RWPE1 (cell line): ENCODE results near the gene SEC23A.

ENCODE experiments used
- CTCF ChIA-PET: fragments of 350-600 bp; sonication (Branson Sonifier 250); formaldehyde crosslinking; extraction: SDS; loops from one replicate; lab custom pipeline; 2021; lab: Yijun Ruan, JAX
- POLR2A ChIA-PET: fragments of 400-600 bp; formaldehyde crosslinking; extraction: SDS; loops from one replicate; lab custom pipeline; 2020; ENCODE audit warnings: antibody characterized with exemption; ENCODE audit not compliant: low non-redundant PET; lab: Yijun Ruan, JAX
- DNase-seq: peaks from one replicate; pipeline ENCODE4 v3.0.0; 2012; ENCODE audit warnings: low spot score
- H3K27ac ChIP-seq: fragments of 450-650 bp; 2 replicates; pipeline ENCODE4 v1.5.1; 2017
- CTCF ChIP-seq: fragments of 450-650 bp; conservative IDR thresholded peaks from 2 replicates; pipeline ENCODE4 v1.5.1; 2017; ENCODE audit warnings: low read depth, mild to moderate bottlenecking

The SEC23A gene

GRCh38 chr14:38989922-38990546 lies 113.0 kb downstream of the SEC23A start:
- no peak for DNase-seq
- ChIA-PET POLR2A (no interaction called here), CTCF (interaction anchor here (0.6 kb wide), 2 partner anchors 9 to 15 kb away, joined by 3 read pairs; no protein-coding TSS in a partner anchor)
- no peak overlapping the region for H3K27ac ChIP-seq
- no peak for TF ChIP-seq CTCF

- POLR2A ChIA-PET = no interaction called here
- CTCF ChIA-PET = no interaction called here
- TF ChIP-seq CTCF = no peak
- DNase-seq = no peak
- H3K27ac ChIP-seq = no peak overlapping the region
Measured at GRCh38 chr14:38987781-38988180, 115.3 kb downstream of the SEC23A start.

- no peak for DNase-seq
- CTCF ChIA-PET = no interaction called here
- POLR2A ChIA-PET = no interaction called here
- H3K27ac ChIP-seq = no peak overlapping the region
- TF ChIP-seq CTCF = no peak
Measured at GRCh38 chr14:38982837-38983236, 120.2 kb downstream of the SEC23A start.

GRCh38 chr14:38982278-38982677 lies 120.8 kb downstream of the SEC23A start:
- TF ChIP-seq CTCF = no peak
- ChIA-PET CTCF (interaction anchor here (0.6 kb wide), 1 partner anchor 1391 kb away, joined by 4 read pairs; no protein-coding TSS in a partner anchor), POLR2A (no interaction called here)
- DNase-seq = no peak
- no peak overlapping the region for H3K27ac ChIP-seq
